Neural cell (in vitro differentiated cells): ENCODE results near the gene ADGRF1. TPM values are rescaled to one million over a fixed set of nuclear protein-coding genes. Genes with fewer than 3 reads are reported as not detected.

Experiments used
- H2AFZ ChIP-seq: fragments of 200-600, 300-800 bp; sonication (generic), shearing (Covaris generic); 2 replicates; pipeline ENCODE4 v1.6.0; 2014; ENCODE audit warnings: low read depth, mild to moderate bottlenecking, antibody characterized with exemption, low read length, moderate library complexity
- H3F3A ChIP-seq: fragments of 200-600 bp; shearing (Covaris generic); 2 replicates; pipeline ENCODE4 v1.6.1; 2016; ENCODE audit warnings: mild to moderate bottlenecking, moderate library complexity, mixed read lengths, antibody characterized with exemption, low read length; ENCODE audit not compliant: insufficient read depth, poor library complexity, severe bottlenecking
- H3K27ac ChIP-seq: fragments of 200-600, 300-800 bp; sonication (generic), shearing (Covaris generic); 2 replicates; pipeline ENCODE4 v1.5.1; 2014; ENCODE audit warnings: mild to moderate bottlenecking, low read length, moderate library complexity
- H3K27me3 ChIP-seq: fragments of 300-800, 200-600 bp; sonication (generic), shearing (Covaris generic); 2 replicates; pipeline ENCODE4 v1.6.0; 2014; ENCODE audit warnings: mild to moderate bottlenecking, low read depth, low read length, moderate library complexity; ENCODE audit not compliant: insufficient read depth
- H3K36me3 ChIP-seq: fragments of 300-800, 200-600 bp; sonication (generic), shearing (Covaris generic); 2 replicates; pipeline ENCODE4 v1.5.1; 2014; ENCODE audit warnings: mild to moderate bottlenecking, antibody characterized with exemption, low read length, moderate library complexity; ENCODE audit not compliant: insufficient read depth
- H3K4me2 ChIP-seq: fragments of 300-800, 200-600 bp; sonication (generic), shearing (Covaris generic); 2 replicates; pipeline ENCODE4 v1.6.0; 2014; ENCODE audit warnings: mild to moderate bottlenecking, low read length
- H3K4me3 ChIP-seq: fragments of 300-800, 200-600 bp; sonication (generic), shearing (Covaris generic); 2 replicates; pipeline ENCODE4 v1.5.1; 2014; ENCODE audit warnings: mild to moderate bottlenecking, low read length, moderate library complexity
- H3K79me2 ChIP-seq: fragments of 200-600 bp; shearing (Covaris generic); replicated peaks from 2 replicates; pipeline ENCODE4 v1.6.0; 2014; ENCODE audit warnings: mild to moderate bottlenecking, low read length, moderate library complexity; ENCODE audit not compliant: insufficient read depth
- H3K9ac ChIP-seq: fragments of 300-800, 200-600 bp; sonication (generic), shearing (Covaris generic); 2 replicates; pipeline ENCODE4 v1.6.1; 2016; ENCODE audit warnings: mild to moderate bottlenecking, low read length, mixed read lengths
- H3K9me2 ChIP-seq: fragments of 200-600 bp; shearing (Covaris generic); 2 replicates; pipeline ENCODE4 v1.6.1; 2016; ENCODE audit warnings: mild to moderate bottlenecking, low read length, mixed read lengths; ENCODE audit not compliant: insufficient read depth
- H3K9me3 ChIP-seq: fragments of 200-600, 300-800 bp; sonication (generic), shearing (Covaris generic); 2 replicates; pipeline ENCODE4 v1.6.1; 2016; ENCODE audit warnings: mild to moderate bottlenecking, mixed run types, low read length, moderate library complexity, mixed read lengths
- H4K20me1 ChIP-seq: fragments of 200-600 bp; shearing (Covaris generic); 2 replicates; pipeline ENCODE4 v1.6.1; 2016; ENCODE audit warnings: mild to moderate bottlenecking, mixed run types; ENCODE audit not compliant: insufficient read depth
- EP300 ChIP-seq: fragments of 450-650 bp; conservative IDR thresholded peaks from 2 replicates; pipeline ENCODE4 v1.6.1; 2014; ENCODE audit warnings: antibody characterized with exemption, mild to moderate bottlenecking, moderate library complexity; ENCODE audit not compliant: poor library complexity, severe bottlenecking
- EZH2 ChIP-seq: fragments of 200-600, 300-800 bp; shearing (Covaris generic), sonication (generic); IDR thresholded peaks from 2 replicates; pipeline ENCODE4 v1.6.1; 2014; ENCODE audit warnings: antibody characterized with exemption, low read length, borderline replicate concordance, mild to moderate bottlenecking; ENCODE audit not compliant: insufficient read depth, poor library complexity, severe bottlenecking
- MXI1 ChIP-seq: fragments of 450-650 bp; conservative IDR thresholded peaks from 2 replicates; pipeline ENCODE4 v1.6.1; 2014; ENCODE audit warnings: antibody characterized with exemption, mild to moderate bottlenecking; ENCODE audit not compliant: poor library complexity, severe bottlenecking
- POLR2AphosphoS5 ChIP-seq: IDR thresholded peaks from 2 replicates; pipeline ENCODE4 v1.6.1; 2012
- RAD21 ChIP-seq: fragments of 450-650 bp; conservative IDR thresholded peaks from 2 replicates; pipeline ENCODE4 v1.6.1; 2014; ENCODE audit warnings: antibody characterized with exemption, mild to moderate bottlenecking, moderate library complexity
- REST ChIP-seq: IDR thresholded peaks from 2 replicates; pipeline ENCODE4 v1.6.1; 2012; ENCODE audit warnings: borderline replicate concordance
- SMC3 ChIP-seq: fragments of 450-650 bp; conservative IDR thresholded peaks from 2 replicates; pipeline ENCODE4 v1.6.1; 2014; ENCODE audit warnings: antibody characterized with exemption, mild to moderate bottlenecking, moderate library complexity; ENCODE audit not compliant: poor library complexity
- TAF1 ChIP-seq: IDR thresholded peaks from 2 replicates; pipeline ENCODE4 v1.6.1; 2012; ENCODE audit warnings: low read depth
- polyA plus RNA-seq: library from polyadenylated mRNA; depleted of rRNA; stranded (reverse); fragments of >200 nt; gene quantifications from 2 replicates; pipeline ENCODE4 v1.2.3, GENCODE V29; 2014
- TF ChIP-seq, protein P1 (sequence below): fragments of 450-650 bp; IDR thresholded peaks from 2 replicates; pipeline ENCODE4 v1.5.1; 2014; ENCODE audit warnings: antibody characterized with exemption, mild to moderate bottlenecking, moderate library complexity; ENCODE audit not compliant: poor library complexity, severe bottlenecking

ADGRF1 gene
- polyA plus RNA-seq, 1 donor from 2014 or later: not detected

- Histone ChIP-seq H3K9me3 (no peaks in the 10 kb centered on the region), H3K36me3 (no peaks in the 10 kb centered on the region), H3K27me3 (no peaks in the 10 kb centered on the region), H3F3A (no peaks in the 10 kb centered on the region), H3K4me2 (no peak overlapping the region), H3K4me3 (no peak overlapping the region), H3K9me2 (no peaks in the 10 kb centered on the region), H3K9ac (no peak overlapping the region), H2AFZ (no peak overlapping the region), H3K79me2 (no peaks in the 10 kb centered on the region), H3K27ac (no peak overlapping the region), H4K20me1 (no peaks in the 10 kb centered on the region)
- no peak for TF ChIP-seq SMC3
- TF ChIP-seq POLR2AphosphoS5: no peak
- no peak for TF ChIP-seq MXI1
- no peak for TF ChIP-seq RAD21
- no peak for TF ChIP-seq EZH2
- TF ChIP-seq, protein P1, sequence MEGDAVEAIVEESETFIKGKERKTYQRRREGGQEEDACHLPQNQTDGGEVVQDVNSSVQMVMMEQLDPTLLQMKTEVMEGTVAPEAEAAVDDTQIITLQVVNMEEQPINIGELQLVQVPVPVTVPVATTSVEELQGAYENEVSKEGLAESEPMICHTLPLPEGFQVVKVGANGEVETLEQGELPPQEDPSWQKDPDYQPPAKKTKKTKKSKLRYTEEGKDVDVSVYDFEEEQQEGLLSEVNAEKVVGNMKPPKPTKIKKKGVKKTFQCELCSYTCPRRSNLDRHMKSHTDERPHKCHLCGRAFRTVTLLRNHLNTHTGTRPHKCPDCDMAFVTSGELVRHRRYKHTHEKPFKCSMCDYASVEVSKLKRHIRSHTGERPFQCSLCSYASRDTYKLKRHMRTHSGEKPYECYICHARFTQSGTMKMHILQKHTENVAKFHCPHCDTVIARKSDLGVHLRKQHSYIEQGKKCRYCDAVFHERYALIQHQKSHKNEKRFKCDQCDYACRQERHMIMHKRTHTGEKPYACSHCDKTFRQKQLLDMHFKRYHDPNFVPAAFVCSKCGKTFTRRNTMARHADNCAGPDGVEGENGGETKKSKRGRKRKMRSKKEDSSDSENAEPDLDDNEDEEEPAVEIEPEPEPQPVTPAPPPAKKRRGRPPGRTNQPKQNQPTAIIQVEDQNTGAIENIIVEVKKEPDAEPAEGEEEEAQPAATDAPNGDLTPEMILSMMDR: no peak
- TF ChIP-seq REST: no peak
- no peak for TF ChIP-seq TAF1
- TF ChIP-seq EP300: no peak
Measured at GRCh38 chr6:47086051-47086770, 44.1 kb upstream of the ADGRF1 start.

GRCh38 chr6:47084610-47085009 is 42.5 kb upstream of the ADGRF1 start:
- Histone ChIP-seq H2AFZ (no peak overlapping the region), H3K9ac (no peak overlapping the region), H3K79me2 (no peaks in the 10 kb centered on the region), H3K27me3 (no peaks in the 10 kb centered on the region), H3K4me3 (no peak overlapping the region), H3K4me2 (no peak overlapping the region), H3F3A (no peaks in the 10 kb centered on the region), H3K9me2 (no peaks in the 10 kb centered on the region), H3K9me3 (no peaks in the 10 kb centered on the region), H4K20me1 (no peaks in the 10 kb centered on the region), H3K36me3 (no peaks in the 10 kb centered on the region), H3K27ac (no peak overlapping the region)
- TF ChIP-seq, protein P1: no peak
- TF ChIP-seq EZH2: no peak
- no peak for TF ChIP-seq TAF1
- TF ChIP-seq SMC3: no peak
- no peak for TF ChIP-seq MXI1
- no peak for TF ChIP-seq EP300
- TF ChIP-seq POLR2AphosphoS5: no peak
